Smooth muscle cell (in vitro differentiated cells): ENCODE results near the gene ANP32B. TPM values are rescaled to one million over a fixed set of nuclear protein-coding genes. Genes with fewer than 3 reads are reported as not detected.

ENCODE experiments used
- DNase-seq: peaks from one replicate; lab custom pipeline; 2025; ENCODE audit not compliant: unreplicated experiment; lab: John Stamatoyannopoulos, UW
- H2AFZ ChIP-seq: fragments of 200-600 bp; sonication (generic); 2 replicates; pipeline ENCODE4 v1.6.0; 2016; ENCODE audit warnings: antibody characterized with exemption, low read depth, mild to moderate bottlenecking
- H3F3A ChIP-seq: fragments of 200-600 bp; sonication (generic); 2 replicates; pipeline ENCODE4 v1.6.0; 2017; ENCODE audit warnings: antibody characterized with exemption, low read depth
- H3K27ac ChIP-seq: fragments of 200-600 bp; sonication (generic); 2 replicates; pipeline ENCODE4 v1.5.1; 2016; ENCODE audit warnings: low read depth, mild to moderate bottlenecking
- H3K27me3 ChIP-seq: fragments of 200-600 bp; sonication (generic); 2 replicates; pipeline ENCODE4 v1.6.1; 2016; ENCODE audit warnings: low read depth, mild to moderate bottlenecking
- H3K36me3 ChIP-seq: fragments of 200-600 bp; sonication (generic); 2 replicates; pipeline ENCODE4 v1.5.1; 2016; ENCODE audit warnings: low read depth
- H3K4me1 ChIP-seq: fragments of 200-600 bp; sonication (generic); 2 replicates; pipeline ENCODE4 v1.5.1; 2016; ENCODE audit warnings: low read depth
- H3K4me2 ChIP-seq: fragments of 200-600 bp; sonication (generic); 2 replicates; pipeline ENCODE4 v1.6.0; 2016; ENCODE audit warnings: mild to moderate bottlenecking
- H3K4me3 ChIP-seq: fragments of 200-600 bp; sonication (generic); 2 replicates; pipeline ENCODE4 v1.5.1; 2016; ENCODE audit warnings: mild to moderate bottlenecking
- H3K79me2 ChIP-seq: fragments of 200-600 bp; sonication (generic); 2 replicates; pipeline ENCODE4 v1.6.0; 2016; ENCODE audit warnings: low read depth, mild to moderate bottlenecking
- H3K9ac ChIP-seq: fragments of 200-600 bp; sonication (generic); 2 replicates; pipeline ENCODE4 v1.6.0; 2016; ENCODE audit warnings: low read depth
- H3K9me3 ChIP-seq: fragments of 200-600 bp; sonication (generic); replicated peaks from 2 replicates; pipeline ENCODE4 v1.5.1; 2016; ENCODE audit warnings: low read depth
- H4K20me1 ChIP-seq: fragments of 200-600 bp; sonication (generic); 2 replicates; pipeline ENCODE4 v1.6.0; 2016; ENCODE audit warnings: low read depth
- CTCF ChIP-seq: fragments of 200-600 bp; sonication (generic); IDR thresholded peaks from 2 replicates; pipeline ENCODE4 v1.5.1; 2017; ENCODE audit warnings: borderline replicate concordance, mild to moderate bottlenecking, antibody characterized with exemption; ENCODE audit not compliant: insufficient read depth, poor library complexity, severe bottlenecking
- WGBS: methylation state at CpG from one replicate; pipeline ENCODE4 v1.1.7; 2016; ENCODE audit warnings: low lambda C conversion rate; 5-methylcytosine and 5-hydroxymethylcytosine counted together
- polyA plus RNA-seq: library from polyadenylated mRNA; unstranded; fragments of >200 nt; fragmentation: Nextera tagmentation; extraction: Ambion mirVana; gene quantifications from 2 replicates; pipeline ENCODE4 v1.2.1, GENCODE V29; 2016
- total RNA-seq: library from RNA; depleted of rRNA; stranded (reverse); fragments of >200 nt; gene quantifications from 2 replicates; pipeline ENCODE4 v1.2.3, GENCODE V29; 2014

ANP32B gene
- total and polyA plus RNA-seq, 2 experiments from 2014 or later = 21.3 to 52.4 TPM

GRCh38 chr9:98056269-98057137 is 73.4 kb downstream of the ANP32B start, which contains the start of gene NANS:
Gene NANS, plus strand, starts transcription at chr9:98056732. Its CDS starts 77 bp downstream, at chr9:98056809.
- Histone ChIP-seq H3K9me3 (no peaks in the 10 kb centered on the region), H4K20me1 (peaks cover 27% of the 10 kb centered on the region), H3K27me3 (no peaks in the 10 kb centered on the region), H3K9ac (peak within 1 kb of the TSS; percentile 96), H3K4me3 (peak within 1 kb of the TSS; percentile 99), H3K79me2 (peaks cover 32% of the 10 kb centered on the region), H3K27ac (peak within 1 kb of the TSS; percentile 97), H3K4me1 (no peaks in the 10 kb centered on the region), H3K36me3 (no peaks in the 10 kb centered on the region), H3K4me2 (peak within 1 kb of the TSS; percentile 91), H3F3A (no peaks in the 10 kb centered on the region), H2AFZ (peak within 1 kb of the TSS; percentile 82)
- 2% methylated on average over 51 of the region's 80 CpGs for WGBS
- no peak for TF ChIP-seq CTCF
- DNase-seq = peak; percentile 90

GRCh38 chr9:98057138-98057799 is 74.1 kb downstream of the ANP32B start:
- peak overlapping the region; percentile 78 for H2AFZ ChIP-seq
- WGBS = 12% methylated on average over 14 of the region's 14 CpGs
- peak overlapping the region; percentile 91 for H3K4me2 ChIP-seq
- no peak for DNase-seq
- H3K4me3 ChIP-seq = peak overlapping the region; percentile 99
- H3K27me3 ChIP-seq = no peaks in the 10 kb centered on the region
- peaks cover 32% of the 10 kb centered on the region for H3K79me2 ChIP-seq
- H3K9me3 ChIP-seq = no peaks in the 10 kb centered on the region
- peak overlapping the region; percentile 96 for H3K9ac ChIP-seq
- H3K4me1 ChIP-seq = no peaks in the 10 kb centered on the region
- H3F3A ChIP-seq = no peaks in the 10 kb centered on the region
- peaks cover 27% of the 10 kb centered on the region for H4K20me1 ChIP-seq
- H3K27ac ChIP-seq = peak overlapping the region; percentile 97
- H3K36me3 ChIP-seq = no peaks in the 10 kb centered on the region
- TF ChIP-seq CTCF = no peak

GRCh38 chr9:98062161-98062560 is 79.0 kb downstream of the ANP32B start:
- no peak overlapping the region for H3K4me3 ChIP-seq
- no peaks in the 10 kb centered on the region for H3F3A ChIP-seq
- H3K9ac ChIP-seq = no peak overlapping the region
- H2AFZ ChIP-seq = no peak overlapping the region
- no peaks in the 10 kb centered on the region for H3K9me3 ChIP-seq
- peaks cover 29% of the 10 kb centered on the region for H3K79me2 ChIP-seq
- H3K27ac ChIP-seq = no peak overlapping the region
- 95% methylated on average over 3 of the region's 3 CpGs for WGBS
- TF ChIP-seq CTCF = no peak
- no peak overlapping the region for H3K4me2 ChIP-seq
- no peak for DNase-seq
- H3K36me3 ChIP-seq = peaks cover 3% of the 10 kb centered on the region
- H3K27me3 ChIP-seq = no peaks in the 10 kb centered on the region
- H4K20me1 ChIP-seq = peaks cover 32% of the 10 kb centered on the region
- no peaks in the 10 kb centered on the region for H3K4me1 ChIP-seq
